GM12873 (cell line): ENCODE data around the gene PPARD.

Source experiments
- CTCF ChIP-seq: IDR thresholded peaks from 2 replicates; pipeline ENCODE4 v1.5.1; 2012; ENCODE audit warnings: low read depth, mild to moderate bottlenecking, moderate library complexity, low read length, control low read depth; ENCODE audit not compliant: insufficient read depth; ENCODE audit errors: missing control alignments

PPARD gene

DNA sequence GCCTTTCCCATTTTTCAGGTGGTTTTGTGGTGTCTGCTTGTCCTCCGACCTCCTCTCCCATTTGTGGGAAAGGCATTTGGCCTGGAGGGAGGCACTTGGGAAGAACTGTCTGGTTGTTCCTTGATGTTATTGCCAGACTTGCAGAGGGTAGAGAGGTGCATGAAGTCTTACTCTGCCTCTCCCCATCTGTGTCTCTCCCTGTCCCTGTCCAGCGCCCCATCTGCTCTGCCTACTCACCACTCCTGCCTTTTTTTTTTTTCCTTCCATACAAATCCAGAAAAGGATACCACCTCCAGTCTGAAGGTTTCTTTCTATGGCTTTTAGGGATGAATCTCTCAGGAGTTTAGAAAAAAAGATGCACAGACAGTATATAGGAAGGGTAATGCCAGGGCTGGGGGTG, 19.8 kb downstream of the PPARD start:
- TF ChIP-seq CTCF = no peak

DNA sequence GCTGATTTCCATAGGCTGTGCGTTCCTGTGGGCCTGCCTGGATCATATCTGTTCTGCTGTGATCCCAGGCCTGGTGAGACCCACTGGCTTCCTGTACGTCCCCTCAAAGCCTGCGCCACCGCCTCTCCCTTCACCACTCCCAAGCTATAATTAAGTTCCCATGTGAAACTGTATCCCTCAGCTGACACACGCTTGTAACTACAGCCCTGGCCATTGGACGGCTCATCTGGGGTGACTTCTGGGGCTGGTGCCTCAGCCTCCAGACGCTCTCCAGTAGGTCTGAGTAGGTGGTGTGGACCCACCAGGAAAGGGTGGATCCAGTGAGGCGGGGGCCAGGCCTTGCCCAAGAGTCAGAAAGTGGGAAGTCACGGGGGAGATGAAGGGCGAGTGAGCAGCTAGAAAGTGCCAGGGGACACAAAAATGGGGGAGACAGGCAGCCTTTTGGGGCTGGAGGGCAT, 21.0 kb downstream of the PPARD start:
- TF ChIP-seq CTCF = no peak

DNA sequence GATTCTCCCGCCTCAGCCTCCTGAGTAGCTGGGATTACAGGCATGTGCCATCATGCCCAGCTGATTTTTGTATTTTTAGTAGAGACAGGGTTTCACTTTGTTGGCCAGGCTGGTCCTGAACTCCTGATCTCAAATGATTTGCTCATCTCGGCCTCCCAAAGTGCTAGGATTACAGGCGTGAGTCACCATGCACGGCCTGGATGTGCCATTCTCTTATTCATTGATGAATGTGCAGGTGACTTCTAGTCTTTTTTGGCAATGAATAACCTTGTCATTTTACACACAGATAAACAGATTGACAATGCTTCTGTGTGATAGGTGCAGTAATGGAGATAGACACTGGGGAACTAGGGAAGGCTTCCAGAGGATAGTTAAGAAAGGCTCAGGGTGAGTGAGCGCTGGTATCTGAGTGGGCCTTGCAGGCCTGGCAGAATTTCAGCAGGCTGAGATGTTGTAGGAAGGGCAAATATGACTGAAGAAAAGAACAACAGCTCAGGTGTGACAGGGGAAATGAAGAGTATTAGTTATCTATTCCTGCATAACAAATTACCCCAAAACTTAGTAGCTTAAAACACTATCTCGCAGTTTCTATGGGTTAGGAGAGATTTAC, 23.3 kb downstream of the PPARD start:
- no peak for TF ChIP-seq CTCF

- TF ChIP-seq CTCF = no peak
Observed at GRCh38 chr6:35366204-35366596, 23.8 kb downstream of the PPARD start.

- TF ChIP-seq CTCF = no peak
Observed at GRCh38 chr6:35367646-35368037, 25.3 kb downstream of the PPARD start.

DNA sequence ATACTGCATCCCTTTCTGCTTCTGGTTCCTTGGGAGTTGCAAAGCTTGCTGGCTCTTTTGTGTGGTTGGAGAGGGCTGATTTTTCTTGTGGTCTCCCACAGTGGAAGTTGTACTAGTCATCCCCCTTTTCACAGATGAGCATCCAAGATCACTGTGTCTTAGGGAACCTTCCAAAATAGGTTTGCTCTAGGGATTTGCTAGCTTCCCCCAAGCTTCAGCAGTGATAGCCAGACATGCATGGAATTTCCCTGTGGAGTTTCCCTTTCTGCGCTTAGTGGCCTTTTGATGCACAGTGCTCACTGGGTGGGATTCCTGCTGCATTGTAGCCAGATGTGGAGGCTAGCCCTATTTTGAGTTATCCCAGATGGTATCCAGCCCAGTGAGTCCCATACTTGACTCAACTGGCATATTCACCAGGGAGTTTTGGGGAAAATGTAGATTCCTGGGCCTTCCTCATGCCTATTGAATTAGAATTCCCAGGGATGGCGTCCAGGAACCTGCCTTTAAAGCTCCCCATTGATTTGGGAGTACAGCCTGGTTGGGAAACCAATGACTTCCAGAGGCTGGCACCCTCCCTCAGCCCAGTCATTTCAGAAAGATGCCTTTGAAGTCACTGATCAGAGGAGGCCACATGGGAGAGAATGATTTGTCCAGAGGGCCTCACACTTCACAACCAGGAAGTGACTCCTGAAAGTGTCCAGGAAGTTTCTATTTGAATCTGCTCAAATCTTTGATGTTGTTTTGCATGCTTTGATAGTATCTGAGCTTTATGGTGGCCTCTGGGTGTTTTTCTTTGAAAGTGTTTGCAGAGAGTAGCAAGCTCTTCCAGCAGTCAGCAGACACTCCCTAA, 25.9 kb downstream of the PPARD start:
- TF ChIP-seq CTCF = no peak

DNA sequence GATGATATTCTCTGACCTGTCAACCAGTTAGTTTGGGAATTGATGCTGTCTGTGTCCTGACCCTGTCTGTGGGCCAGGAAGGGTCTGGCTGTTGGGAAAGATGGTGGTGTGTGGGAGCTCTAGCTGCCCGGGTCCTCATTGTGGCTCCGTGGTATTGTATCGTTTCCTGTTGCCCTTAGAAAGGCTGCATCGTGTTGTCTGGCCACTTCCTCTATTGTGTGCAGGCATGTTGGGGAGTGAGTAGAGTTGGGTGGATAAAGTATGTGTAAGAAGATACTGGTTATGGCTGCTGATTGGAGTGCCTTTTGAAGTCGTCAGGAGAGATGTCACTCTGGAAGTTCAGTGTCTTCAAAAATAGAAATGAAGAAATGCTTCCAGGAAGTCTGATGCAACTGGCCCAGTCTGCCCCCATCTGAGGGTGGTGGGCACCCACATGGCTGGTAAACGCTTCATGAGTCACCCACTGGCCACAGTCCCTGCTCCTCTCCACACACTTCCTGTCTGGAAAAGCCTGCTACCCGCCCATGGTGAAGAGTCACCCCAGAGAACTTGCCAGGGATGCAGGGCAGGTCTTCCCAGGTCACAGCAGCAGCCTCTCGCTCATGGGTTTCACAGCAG, 27.9 kb downstream of the PPARD start:
- no peak for TF ChIP-seq CTCF
